HepG2 (cell line): ENCODE results near the gene SNF8. TPM values are rescaled to one million over a fixed set of nuclear protein-coding genes. Genes with fewer than 3 reads are reported as not detected.

Source experiments
- ARHGAP35 ChIP-seq: sonication (generic); formaldehyde crosslinking; IDR thresholded peaks from 2 replicates; pipeline ENCODE4 v1.9.0; 2022; ENCODE audit warnings: mild to moderate bottlenecking, inconsistent platforms, moderate library complexity, missing genetic modification reagents, borderline replicate concordance
- BATF2 ChIP-seq: sonication (generic); formaldehyde crosslinking; IDR thresholded peaks from 2 replicates; pipeline ENCODE4 v1.8.0; 2022; ENCODE audit warnings: mild to moderate bottlenecking, missing genetic modification reagents, moderate library complexity
- CHD4 ChIP-seq: fragments of 200-600 bp; sonication (generic); IDR thresholded peaks from 2 replicates; pipeline ENCODE4 v1.7.0; 2017; ENCODE audit warnings: mild to moderate bottlenecking, low read length, borderline replicate concordance
- FOXK2 ChIP-seq: fragments of 450-650 bp; IDR thresholded peaks from 2 replicates; pipeline ENCODE4 v1.6.1; 2016
- HNRNPUL1 ChIP-seq: fragments of 200-400 bp; formaldehyde crosslinking; IDR thresholded peaks from 2 replicates; pipeline ENCODE4 v1.6.1; 2017; ENCODE audit warnings: low read depth, mild to moderate bottlenecking, low read length, moderate library complexity
- KDM6A ChIP-seq: IDR thresholded peaks from 2 replicates; pipeline ENCODE4 v1.6.1; 2016; ENCODE audit warnings: low read depth
- MAZ ChIP-seq, 2 experiments: sonication (generic) in 1 of 2; formaldehyde crosslinking in 1 of 2; IDR thresholded peaks; 2 replicates each; pipeline versions ENCODE4 v1.5.0 to v1.6.1; 2012 to 2020; ENCODE audit warnings: low read depth in 2 of 2, mild to moderate bottlenecking in 2 of 2, borderline replicate concordance in 1 of 2, improper control_type of control experiment in 1 of 2, low read length in 1 of 2, missing genetic modification reagents in 1 of 2, moderate library complexity in 1 of 2
- NR2C2 ChIP-seq: sonication (generic); formaldehyde crosslinking; IDR thresholded peaks from 2 replicates; pipeline ENCODE4 v1.4.0; 2020; ENCODE audit warnings: missing genetic modification reagents, mild to moderate bottlenecking, moderate library complexity, borderline replicate concordance
- NR2F1 ChIP-seq, 2 experiments: fragments of 450-650 bp in 1 of 2; formaldehyde crosslinking in 1 of 2; IDR thresholded peaks; 2 replicates each; pipeline versions ENCODE4 v1.5.0 to v1.6.1; 2016 to 2020; ENCODE audit warnings: mild to moderate bottlenecking in 1 of 2, missing compliant biosample characterization in 1 of 2, missing genetic modification reagents in 1 of 2, moderate library complexity in 1 of 2
- PAXIP1 ChIP-seq: sonication (generic); formaldehyde crosslinking; conservative IDR thresholded peaks from 2 replicates; pipeline ENCODE4 v1.4.0; 2020; ENCODE audit warnings: mild to moderate bottlenecking, missing genetic modification reagents, moderate library complexity
- TCF7 ChIP-seq: sonication (generic); IDR thresholded peaks from 2 replicates; pipeline ENCODE4 v1.6.1; 2016; ENCODE audit warnings: antibody characterized with exemption, low read depth
- ZBTB1 ChIP-seq: sonication (generic); formaldehyde crosslinking; IDR thresholded peaks from 2 replicates; pipeline ENCODE4 v1.4.0; 2020; ENCODE audit warnings: missing genetic modification reagents, borderline replicate concordance
- ZFP82 ChIP-seq: sonication (generic); formaldehyde crosslinking; IDR thresholded peaks from 2 replicates; pipeline ENCODE4 v1.5.1; 2020; ENCODE audit warnings: mild to moderate bottlenecking, missing genetic modification reagents, borderline replicate concordance
- ZIK1 ChIP-seq: sonication (generic); formaldehyde crosslinking; IDR thresholded peaks from 2 replicates; pipeline ENCODE4 v1.5.0; 2020; ENCODE audit warnings: mild to moderate bottlenecking, low read depth, missing genetic modification reagents, borderline replicate concordance
- ZNF17 ChIP-seq: sonication (generic); formaldehyde crosslinking; IDR thresholded peaks from 2 replicates; pipeline ENCODE4 v1.5.0; 2020; ENCODE audit warnings: mild to moderate bottlenecking, missing genetic modification reagents
- ZNF589 ChIP-seq: sonication (generic); formaldehyde crosslinking; conservative IDR thresholded peaks from 2 replicates; pipeline ENCODE4 v1.8.0; 2022; ENCODE audit warnings: mild to moderate bottlenecking, moderate library complexity, missing genetic modification reagents
- polyA plus RNA-seq, 8 experiments: library from polyadenylated mRNA; depleted of rRNA in 3 of 8; stranded (reverse) in 7 of 8; unstranded in 1 of 8; fragments of >200 nt; fragmentation: Illumina TruSeq in 4 of 8; extraction: Trizol in 4 of 8; gene quantifications; 2 replicates each; pipeline versions ENCODE4 v1.2.1 to v1.2.3, GENCODE V29; 2011 to 2016; ENCODE audit warnings: low read depth in 4 of 8, missing spikeins in 1 of 8, mixed read lengths in 1 of 8; ENCODE audit not compliant: insufficient read depth in 1 of 8
- total RNA-seq, 5 experiments: library from RNA; depleted of rRNA; stranded (reverse); fragments of >200 nt; fragmentation: Illumina TruSeq; extraction: Trizol; gene quantifications; 2 replicates each; pipeline ENCODE4 v1.2.3, GENCODE V29; 2016; ENCODE audit warnings: low read depth in 1 of 5
- TF ChIP-seq, protein P1 (sequence below): fragments of 450-650 bp; IDR thresholded peaks from 2 replicates; pipeline ENCODE4 v1.6.1; 2017; ENCODE audit warnings: mild to moderate bottlenecking
- TF ChIP-seq, protein P2 (sequence below): sonication (generic); formaldehyde crosslinking; IDR thresholded peaks from 2 replicates; pipeline ENCODE4 v1.4.0; 2020; ENCODE audit warnings: missing genetic modification reagents
- TF ChIP-seq, protein P3 (sequence below): IDR thresholded peaks from 2 replicates; pipeline ENCODE4 v1.6.1; 2016; ENCODE audit warnings: missing compliant biosample characterization, missing genetic modification reagents, borderline replicate concordance

The SNF8 gene
- total and polyA plus RNA-seq, 2 of the 13 experiments (the other 11 are each of a cell fraction or from before 2014, with no cell fraction given): 114 to 153 TPM

- TF ChIP-seq ARHGAP35 (peak; percentile 83; the same call in 1 of the 2 replicates), CHD4 (no peak), NR2F1 (CRISPR knock-in tag; IDR thresholded peaks at IDR 0.05) (0 out of 4 replicates have a peak, but pooled peaks of 1 of the 2 experiments have one; percentile 23), FOXK2 (no peak), KDM6A (no peak), ZNF589 (CRISPR knock-in tag) (no peak; the same call in none of the 2 replicates), ZNF17 (CRISPR knock-in tag) (no peak), NR2C2 (CRISPR knock-in tag) (peak; percentile 81), HNRNPUL1 (no peak), PAXIP1 (CRISPR knock-in tag) (peak; percentile 61), ZFP82 (CRISPR knock-in tag) (peak; percentile 42; the same call in 1 of the 2 replicates), MAZ (IDR thresholded peaks at IDR 0.05; ENCODE audit: borderline replicate concordance, low read depth, low read length) (peak; percentile 96), MAZ (CRISPR knock-in tag; IDR thresholded peaks at IDR 0.05; ENCODE audit: low read depth) (peak; percentile 98), BATF2 (CRISPR knock-in tag) (no peak), TCF7 (no peak), ZBTB1 (CRISPR knock-in tag) (peak; percentile 75), ZIK1 (CRISPR knock-in tag) (peak; percentile 90)
- TF ChIP-seq, protein P1, sequence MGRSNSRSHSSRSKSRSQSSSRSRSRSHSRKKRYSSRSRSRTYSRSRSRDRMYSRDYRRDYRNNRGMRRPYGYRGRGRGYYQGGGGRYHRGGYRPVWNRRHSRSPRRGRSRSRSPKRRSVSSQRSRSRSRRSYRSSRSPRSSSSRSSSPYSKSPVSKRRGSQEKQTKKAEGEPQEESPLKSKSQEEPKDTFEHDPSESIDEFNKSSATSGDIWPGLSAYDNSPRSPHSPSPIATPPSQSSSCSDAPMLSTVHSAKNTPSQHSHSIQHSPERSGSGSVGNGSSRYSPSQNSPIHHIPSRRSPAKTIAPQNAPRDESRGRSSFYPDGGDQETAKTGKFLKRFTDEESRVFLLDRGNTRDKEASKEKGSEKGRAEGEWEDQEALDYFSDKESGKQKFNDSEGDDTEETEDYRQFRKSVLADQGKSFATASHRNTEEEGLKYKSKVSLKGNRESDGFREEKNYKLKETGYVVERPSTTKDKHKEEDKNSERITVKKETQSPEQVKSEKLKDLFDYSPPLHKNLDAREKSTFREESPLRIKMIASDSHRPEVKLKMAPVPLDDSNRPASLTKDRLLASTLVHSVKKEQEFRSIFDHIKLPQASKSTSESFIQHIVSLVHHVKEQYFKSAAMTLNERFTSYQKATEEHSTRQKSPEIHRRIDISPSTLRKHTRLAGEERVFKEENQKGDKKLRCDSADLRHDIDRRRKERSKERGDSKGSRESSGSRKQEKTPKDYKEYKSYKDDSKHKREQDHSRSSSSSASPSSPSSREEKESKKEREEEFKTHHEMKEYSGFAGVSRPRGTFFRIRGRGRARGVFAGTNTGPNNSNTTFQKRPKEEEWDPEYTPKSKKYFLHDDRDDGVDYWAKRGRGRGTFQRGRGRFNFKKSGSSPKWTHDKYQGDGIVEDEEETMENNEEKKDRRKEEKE: no peak
- TF ChIP-seq, protein P2, sequence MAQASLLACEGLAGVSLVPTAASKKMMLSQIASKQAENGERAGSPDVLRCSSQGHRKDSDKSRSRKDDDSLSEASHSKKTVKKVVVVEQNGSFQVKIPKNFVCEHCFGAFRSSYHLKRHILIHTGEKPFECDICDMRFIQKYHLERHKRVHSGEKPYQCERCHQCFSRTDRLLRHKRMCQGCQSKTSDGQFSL (CRISPR knock-in tag): peak; percentile 95
- TF ChIP-seq, protein P3, sequence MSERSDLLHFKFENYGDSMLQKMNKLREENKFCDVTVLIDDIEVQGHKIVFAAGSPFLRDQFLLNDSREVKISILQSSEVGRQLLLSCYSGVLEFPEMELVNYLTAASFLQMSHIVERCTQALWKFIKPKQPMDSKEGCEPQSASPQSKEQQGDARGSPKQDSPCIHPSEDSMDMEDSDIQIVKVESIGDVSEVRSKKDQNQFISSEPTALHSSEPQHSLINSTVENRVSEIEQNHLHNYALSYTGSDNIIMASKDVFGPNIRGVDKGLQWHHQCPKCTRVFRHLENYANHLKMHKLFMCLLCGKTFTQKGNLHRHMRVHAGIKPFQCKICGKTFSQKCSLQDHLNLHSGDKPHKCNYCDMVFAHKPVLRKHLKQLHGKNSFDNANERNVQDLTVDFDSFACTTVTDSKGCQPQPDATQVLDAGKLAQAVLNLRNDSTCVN: peak; percentile 86; the same call in 1 of the 2 replicates
Observed at GRCh38 chr17:48908047-48908843, 36.4 kb downstream of the SNF8 start, which contains the start of gene UBE2Z (continued).
